ENCODE data around the gene PIM2. TPM values are rescaled to one million over a fixed set of nuclear protein-coding genes. Genes with fewer than 3 reads are reported as not detected.

The PIM2 gene
- total and polyA plus RNA-seq, 2 donors from 2014 or later: 8.7 to 29.6 TPM

DNA sequence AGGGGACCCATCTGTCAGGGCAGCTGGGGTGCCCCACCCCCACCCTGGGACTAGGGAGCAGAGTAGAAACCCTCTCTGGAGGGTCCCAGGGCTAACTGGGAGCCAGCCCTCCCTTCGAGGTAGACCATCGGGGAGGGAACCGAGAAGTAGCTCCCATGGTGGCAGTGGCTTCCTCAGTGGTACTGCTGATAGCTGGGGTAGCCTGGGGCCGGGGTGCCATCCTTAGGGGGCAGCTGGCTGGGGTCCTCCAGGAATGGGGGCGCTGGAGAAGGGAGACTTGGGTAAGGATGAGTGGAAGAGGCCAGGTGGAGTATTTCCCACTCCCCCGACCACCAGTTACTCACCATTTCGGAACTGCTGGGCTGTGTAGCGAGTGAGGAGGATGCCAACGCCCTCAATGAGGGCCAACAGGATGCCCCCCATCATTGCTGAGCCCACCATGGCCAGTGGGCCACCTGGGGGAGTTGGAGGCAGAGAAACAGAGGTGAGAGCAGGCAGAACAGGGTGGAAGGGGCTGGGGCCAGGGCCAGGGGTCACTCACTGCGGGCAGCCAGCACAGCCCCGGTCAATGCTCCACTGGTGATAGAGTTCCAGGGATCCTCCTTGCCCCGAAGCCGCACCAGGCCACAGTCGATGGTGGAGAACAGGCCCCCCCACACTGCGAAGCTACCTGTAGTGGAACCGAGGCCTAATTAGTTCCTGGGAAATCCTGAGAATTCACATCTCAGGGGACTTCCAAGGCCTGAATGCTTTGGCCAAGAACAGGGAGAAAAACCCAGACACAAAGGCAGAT, 25.1 kb downstream of the PIM2 start:
- H3K9me3 ChIP-seq (ENCODE audit: control insufficient read depth in 2 of 3, insufficient read depth in 1 of 3, low read length in 3 of 3): no peaks in the 10 kb centered on the region
- no peak overlapping the region for H3K9ac ChIP-seq (ENCODE audit: low read length in 3 of 3)
- peaks cover 0 to 11% (median 4%) of the 10 kb centered on the region in 3 donors for H3K4me1 ChIP-seq (ENCODE audit: control insufficient read depth in 2 of 3, insufficient read depth in 2 of 3, low read depth in 1 of 3, low read length in 3 of 3)
- TF ChIP-seq, protein P1, sequence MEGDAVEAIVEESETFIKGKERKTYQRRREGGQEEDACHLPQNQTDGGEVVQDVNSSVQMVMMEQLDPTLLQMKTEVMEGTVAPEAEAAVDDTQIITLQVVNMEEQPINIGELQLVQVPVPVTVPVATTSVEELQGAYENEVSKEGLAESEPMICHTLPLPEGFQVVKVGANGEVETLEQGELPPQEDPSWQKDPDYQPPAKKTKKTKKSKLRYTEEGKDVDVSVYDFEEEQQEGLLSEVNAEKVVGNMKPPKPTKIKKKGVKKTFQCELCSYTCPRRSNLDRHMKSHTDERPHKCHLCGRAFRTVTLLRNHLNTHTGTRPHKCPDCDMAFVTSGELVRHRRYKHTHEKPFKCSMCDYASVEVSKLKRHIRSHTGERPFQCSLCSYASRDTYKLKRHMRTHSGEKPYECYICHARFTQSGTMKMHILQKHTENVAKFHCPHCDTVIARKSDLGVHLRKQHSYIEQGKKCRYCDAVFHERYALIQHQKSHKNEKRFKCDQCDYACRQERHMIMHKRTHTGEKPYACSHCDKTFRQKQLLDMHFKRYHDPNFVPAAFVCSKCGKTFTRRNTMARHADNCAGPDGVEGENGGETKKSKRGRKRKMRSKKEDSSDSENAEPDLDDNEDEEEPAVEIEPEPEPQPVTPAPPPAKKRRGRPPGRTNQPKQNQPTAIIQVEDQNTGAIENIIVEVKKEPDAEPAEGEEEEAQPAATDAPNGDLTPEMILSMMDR (IDR thresholded peaks at IDR 0.05; ENCODE audit: borderline replicate concordance, extremely low read depth, insufficient read depth): no peak
- peaks cover 0 to 9% (median 0%) of the 10 kb centered on the region in 3 donors for H3K36me3 ChIP-seq (ENCODE audit: control insufficient read depth in 2 of 3, insufficient read depth in 3 of 3, low read length in 3 of 3)
- FAIRE-seq: no peak
- no peaks in the 10 kb centered on the region for H3K27me3 ChIP-seq (ENCODE audit: control insufficient read depth, insufficient read depth, low read length)
- DNase-seq: peak in 1 of 5 donors; percentile 48
- H3K4me3 ChIP-seq (ENCODE audit: low read length in 3 of 3): no peak overlapping the region
- intact Hi-C loops (cut with DNase I): no loop called here
- no peak overlapping the region for H3K27ac ChIP-seq (ENCODE audit: low read depth in 2 of 2, low read length in 2 of 2)

DNA sequence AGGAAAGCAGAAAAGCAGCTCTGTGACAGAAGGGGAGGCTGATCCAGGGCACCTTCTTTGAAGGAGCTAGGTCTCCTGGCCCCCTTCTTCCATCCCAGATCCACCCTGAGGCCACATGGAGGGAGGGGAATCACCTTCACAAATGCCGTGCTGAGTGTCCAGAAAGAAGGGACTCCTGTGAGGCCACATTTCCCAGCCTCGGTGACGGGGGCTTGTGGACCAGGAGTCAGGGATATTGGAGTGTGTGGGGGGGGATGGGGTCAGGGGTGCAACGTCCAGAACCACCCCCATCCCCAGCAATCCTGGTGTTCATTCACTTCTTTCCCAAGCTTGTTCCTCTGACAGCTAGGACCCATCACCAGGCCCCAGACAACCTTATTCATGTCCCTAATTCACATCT, 25.9 kb downstream of the PIM2 start:
- Histone ChIP-seq H3K27ac (ENCODE audit: low read depth in 2 of 2, low read length in 2 of 2) (no peak overlapping the region), H3K4me3 (ENCODE audit: low read length in 3 of 3) (no peak overlapping the region), H3K36me3 (ENCODE audit: control insufficient read depth in 2 of 3, insufficient read depth in 3 of 3, low read length in 3 of 3) (peaks cover 0 to 9% (median 0%) of the 10 kb centered on the region in 3 donors), H3K4me1 (ENCODE audit: control insufficient read depth in 2 of 3, insufficient read depth in 2 of 3, low read depth in 1 of 3, low read length in 3 of 3) (peaks cover 0 to 9% (median 4%) of the 10 kb centered on the region in 3 donors), H3K27me3 (ENCODE audit: control insufficient read depth, insufficient read depth, low read length) (no peaks in the 10 kb centered on the region), H3K9ac (ENCODE audit: low read length in 3 of 3) (no peak overlapping the region), H3K9me3 (ENCODE audit: control insufficient read depth in 2 of 3, insufficient read depth in 1 of 3, low read length in 3 of 3) (no peaks in the 10 kb centered on the region)
- intact Hi-C loops (cut with DNase I): no loop called here
- TF ChIP-seq, protein P1 (IDR thresholded peaks at IDR 0.05; ENCODE audit: borderline replicate concordance, extremely low read depth, insufficient read depth): no peak
- no peak for FAIRE-seq
- DNase-seq: peak in 1 of 5 donors; percentile 51

DNA sequence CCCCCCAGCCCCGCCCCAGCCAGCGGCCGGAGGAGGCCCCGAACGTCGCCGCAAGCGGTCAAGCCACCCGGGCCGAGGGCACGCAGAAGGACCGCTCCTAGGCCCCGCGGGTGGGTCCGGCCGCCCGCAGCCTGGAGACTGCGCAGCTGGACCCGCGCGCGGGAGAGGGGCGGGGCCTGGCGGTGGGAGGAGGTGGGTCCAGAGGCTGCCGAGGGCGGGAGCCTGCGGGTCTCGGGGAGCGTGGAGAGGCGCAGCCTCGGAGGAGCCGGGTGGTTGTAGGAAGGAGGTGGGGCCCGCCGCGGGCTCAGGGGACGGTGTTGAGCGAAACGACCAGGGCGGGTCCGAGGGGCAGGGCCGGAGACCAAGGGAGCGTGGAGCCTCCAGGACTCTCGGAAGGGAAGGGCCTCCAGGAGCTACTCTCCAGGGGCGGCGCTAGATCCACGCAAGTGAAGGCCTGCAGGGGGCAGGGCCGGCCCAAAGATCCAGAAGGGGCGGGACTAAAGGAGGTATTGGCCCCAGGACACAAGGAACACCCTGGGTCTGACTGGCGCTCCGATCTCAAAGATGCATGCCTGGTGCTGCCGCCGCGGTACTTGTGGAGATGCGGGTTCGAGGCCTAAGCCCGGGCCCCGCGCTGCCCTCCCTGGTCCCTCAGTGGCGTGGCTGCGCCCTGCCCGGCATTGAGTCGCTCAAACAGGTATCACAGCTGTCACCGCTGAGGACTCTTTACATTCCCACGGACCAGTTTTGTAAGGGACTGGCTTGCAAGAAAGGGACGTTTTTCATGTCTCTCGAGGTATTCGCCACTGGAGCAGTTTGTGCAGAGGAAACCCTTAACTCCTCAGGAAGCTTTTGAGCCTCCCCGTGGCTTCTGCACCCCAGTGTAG, 27.2 kb downstream of the PIM2 start:
- peaks cover 0 to 7% (median 3%) of the 10 kb centered on the region in 3 donors for H3K4me1 ChIP-seq (ENCODE audit: control insufficient read depth in 2 of 3, insufficient read depth in 2 of 3, low read depth in 1 of 3, low read length in 3 of 3)
- H3K36me3 ChIP-seq (ENCODE audit: control insufficient read depth in 2 of 3, insufficient read depth in 3 of 3, low read length in 3 of 3): peaks cover 0 to 9% (median 0%) of the 10 kb centered on the region in 3 donors
- H3K4me3 ChIP-seq (ENCODE audit: low read length in 3 of 3): peak overlapping the region in 2 of 3 donors; percentile 13 to 49
- peak overlapping the region in 1 of 2 donors; percentile 53 for H3K27ac ChIP-seq (ENCODE audit: low read depth in 2 of 2, low read length in 2 of 2)
- TF ChIP-seq, protein P1 (IDR thresholded peaks at IDR 0.05; ENCODE audit: borderline replicate concordance, extremely low read depth, insufficient read depth): peak; percentile 43
- peak overlapping the region in 1 of 3 donors; percentile 24 for H3K9ac ChIP-seq (ENCODE audit: low read length in 3 of 3)
- no peaks in the 10 kb centered on the region for H3K9me3 ChIP-seq (ENCODE audit: control insufficient read depth in 2 of 3, insufficient read depth in 1 of 3, low read length in 3 of 3)
- DNase-seq: peak; percentile 91 to 96 (median 93)
- no peaks in the 10 kb centered on the region for H3K27me3 ChIP-seq (ENCODE audit: control insufficient read depth, insufficient read depth, low read length)
- no peak for FAIRE-seq
- intact Hi-C loops (cut with DNase I): no loop called here
